Kidney (tissue), 14 donors: ENCODE measurements around the gene MLC1. TPM values are rescaled to one million over a fixed set of nuclear protein-coding genes. Genes with fewer than 3 reads are reported as not detected.

Experiments used
- DNase-seq, 5 donors: peaks; one replicate each; pipeline ENCODE4 v3.0.0-alpha.2; 2013 to 2020
- FAIRE-seq: peaks from 2 replicates; lab custom pipeline; 2012; peaks lifted over from hg19 to GRCh38; lab: Jason Lieb, UNC
- H3K27ac ChIP-seq, 2 donors: one replicate each; pipeline ENCODE4 v1.7.0; 2013; ENCODE audit warnings: low read depth in 2 of 2, low read length in 2 of 2, inconsistent platforms in 1 of 2
- H3K27me3 ChIP-seq: one replicate; pipeline ENCODE4 v1.7.1; 2013; ENCODE audit warnings: low read length, inconsistent platforms; ENCODE audit not compliant: control insufficient read depth, insufficient read depth
- H3K36me3 ChIP-seq, 3 donors: one replicate each; pipeline versions ENCODE4 v1.7.0 to v1.7.1; 2013; ENCODE audit warnings: low read length in 3 of 3, control low read depth in 1 of 3, inconsistent platforms in 1 of 3; ENCODE audit not compliant: insufficient read depth in 3 of 3, control insufficient read depth in 2 of 3
- H3K4me1 ChIP-seq, 3 donors: one replicate each; pipeline versions ENCODE4 v1.7.0 to v1.7.1; 2013; ENCODE audit warnings: low read length in 3 of 3, inconsistent platforms in 1 of 3, low read depth in 1 of 3; ENCODE audit not compliant: control insufficient read depth in 2 of 3, insufficient read depth in 2 of 3
- H3K4me3 ChIP-seq, 3 donors: one replicate each; pipeline versions ENCODE4 v1.7.0 to v1.8.1; 2013; ENCODE audit warnings: low read length in 3 of 3, control low read depth in 1 of 3, inconsistent platforms in 1 of 3
- H3K9ac ChIP-seq, 3 donors: one replicate each; pipeline versions ENCODE4 v1.7.0 to v1.7.1; 2013; ENCODE audit warnings: low read length in 3 of 3, control low read depth in 1 of 3, inconsistent platforms in 1 of 3
- H3K9me3 ChIP-seq, 3 donors: one replicate each; pipeline versions ENCODE4 v1.7.0 to v1.7.1; 2013; ENCODE audit warnings: low read length in 3 of 3, control low read depth in 1 of 3, inconsistent platforms in 1 of 3; ENCODE audit not compliant: control insufficient read depth in 2 of 3, insufficient read depth in 1 of 3
- CTCF ChIP-seq: IDR thresholded peaks from 3 replicates; pipeline ENCODE4 v1.5.1; 2012; ENCODE audit warnings: mild to moderate bottlenecking, moderate library complexity, borderline replicate concordance; ENCODE audit not compliant: insufficient read depth; ENCODE audit errors: extremely low read depth
- intact Hi-C: fragments of 100-400 bp; cut with DNase I; formaldehyde crosslinking; loops from one replicate; pipeline ENCODE4 v1.11.1; 2022
- polyA plus RNA-seq: library from polyadenylated mRNA; stranded (reverse); fragments of 350-450 nt; fragmentation: Illumina TruSeq; extraction: RNeasy Lipid Tissue Mini Kit (QIAGEN cat#74804); gene quantifications from one replicate; pipeline ENCODE4 v1.2.3, GENCODE V29; 2014; ENCODE audit warnings: low read depth, low replicate concordance; ENCODE audit not compliant: insufficient read depth
- total RNA-seq: library from RNA; stranded (reverse); fragmentation: NEBNext Ultra II Directional; extraction: Animal tissue kit (Norgen Biotek cat#: 25700); gene quantifications from one replicate; pipeline ENCODE4 v1.2.1, GENCODE V29; 2021
- donor health status: control.
- donor health status: control.
- donor health status: control.
- donor health status: control.
- donor health status: control.
- donor health status: DM: yes; HTN: yes; CAD: no.
- donor health status: Normal renal cell carcinoma (clear cell type).

The MLC1 gene
- total and polyA plus RNA-seq, 2 donors from 2014 or later = 0.28 TPM; not detected in 1

DNA sequence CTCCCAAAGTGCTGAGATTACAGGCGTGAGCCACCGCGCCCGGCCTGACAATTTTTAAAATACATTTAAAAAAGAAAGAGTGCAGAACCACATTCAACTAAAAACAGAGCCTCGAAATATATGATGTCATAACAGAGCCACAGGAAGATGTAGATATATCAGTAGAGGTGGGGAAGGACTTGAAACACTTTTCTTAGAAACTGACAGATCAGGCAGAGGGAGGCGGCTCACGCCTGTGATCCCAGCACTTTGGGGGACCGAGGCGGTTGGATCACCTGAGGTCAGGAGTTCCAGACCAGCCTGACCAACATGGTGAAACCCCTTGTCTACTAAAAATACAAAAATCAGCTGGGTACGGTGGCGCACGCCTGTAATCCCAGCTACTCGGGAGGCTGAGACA lies 7.0 kb downstream of the MLC1 start:
- intact Hi-C loops = no loop called here
- no peak for FAIRE-seq
- H3K9me3 ChIP-seq = no peaks in the 10 kb centered on the region

GRCh38 chr22:50076646-50077535 lies 8.3 kb downstream of the MLC1 start:
- no peaks in the 10 kb centered on the region for H3K27me3 ChIP-seq
- H3K36me3 ChIP-seq = no peaks in the 10 kb centered on the region
- H3K4me1 ChIP-seq = no peaks in the 10 kb centered on the region
- no peak overlapping the region for H3K9ac ChIP-seq
- intact Hi-C loops = no loop called here
- DNase-seq (peak in 1 of 5 donors; percentile 58), FAIRE-seq (no peak)
- H3K4me3 ChIP-seq = no peak overlapping the region
- no peak for TF ChIP-seq CTCF
- H3K9me3 ChIP-seq = no peaks in the 10 kb centered on the region
- H3K27ac ChIP-seq = no peak overlapping the region

More for the DNA sequence above, 7.0 kb downstream of the MLC1 start:
- Histone ChIP-seq H3K4me3 (no peak overlapping the region), H3K4me1 (no peaks in the 10 kb centered on the region), H3K36me3 (no peaks in the 10 kb centered on the region), H3K9ac (no peak overlapping the region), H3K27ac (no peak overlapping the region), H3K27me3 (no peaks in the 10 kb centered on the region)
- TF ChIP-seq CTCF = no peak
- DNase-seq = peak in 1 of 5 donors; percentile 23

DNA sequence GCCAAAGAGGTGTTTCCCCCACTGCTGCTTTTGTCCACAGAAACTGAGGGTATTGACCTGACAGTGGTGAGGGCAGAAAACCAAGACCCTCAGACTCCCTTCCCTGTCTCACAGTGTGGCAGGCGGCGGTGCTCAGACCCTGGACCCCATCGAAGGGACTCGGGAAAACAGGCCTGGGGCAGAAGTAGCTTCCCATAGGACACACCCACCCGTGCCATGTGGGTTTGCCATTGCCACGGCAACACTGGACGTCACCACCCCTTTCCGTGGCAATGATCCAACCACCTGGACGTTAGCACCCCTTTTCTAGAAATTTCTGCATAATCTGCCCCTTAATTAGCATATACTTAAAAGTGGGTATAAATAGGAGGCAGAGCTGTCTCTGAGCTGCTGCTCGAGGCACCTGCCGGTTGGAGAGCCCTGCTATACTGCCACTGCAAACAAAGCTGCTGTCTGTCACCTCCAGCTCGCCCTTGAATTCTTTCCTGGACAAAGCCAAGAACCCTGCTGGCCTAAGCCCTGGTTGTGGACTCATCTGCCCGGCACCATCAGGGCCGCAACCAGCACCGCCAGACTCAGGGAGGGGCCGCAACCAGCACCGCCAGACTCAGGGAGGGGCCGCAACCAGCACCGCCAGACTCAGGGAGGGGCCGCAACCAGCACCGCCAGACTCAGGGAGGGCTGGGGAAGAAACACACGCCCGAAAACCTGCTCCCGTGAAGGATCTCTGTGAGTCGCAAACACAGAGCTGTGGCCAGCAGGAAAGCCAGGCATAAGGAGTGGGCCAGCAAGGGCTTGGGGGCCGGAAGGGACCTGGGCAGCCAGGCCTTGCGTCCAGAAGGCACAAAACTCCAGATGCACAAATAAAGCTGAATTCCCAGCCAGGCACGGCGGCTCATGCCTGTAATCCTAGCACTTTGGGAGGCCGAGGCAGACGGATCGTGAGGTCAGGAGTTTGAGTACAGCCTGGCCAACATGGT lies 10.4 kb downstream of the MLC1 start:
- no peak overlapping the region for H3K4me3 ChIP-seq
- no peak overlapping the region for H3K27ac ChIP-seq
- DNase-seq (peak in 2 of 5 donors; percentile 23 to 60), FAIRE-seq (no peak)
- no peaks in the 10 kb centered on the region for H3K4me1 ChIP-seq
- H3K9ac ChIP-seq = no peak overlapping the region
- no peak for TF ChIP-seq CTCF
- no peaks in the 10 kb centered on the region for H3K27me3 ChIP-seq
- H3K9me3 ChIP-seq = no peaks in the 10 kb centered on the region
- H3K36me3 ChIP-seq = no peaks in the 10 kb centered on the region
- intact Hi-C loops = no loop called here
